IPS DF 19.7 (cell line): Measurements from ENCODE around the gene PIGO.

ENCODE experiments used
- DNase-seq: peaks from one replicate; pipeline ENCODE4 v3.0.0-alpha.2; 2013; ENCODE audit warnings: low read depth, low spot score

PIGO gene

GRCh38 chr9:35096035-35096849, at the start of gene PIGO:
Gene PIGO (minus strand): TSS chr9:35096591. CDS start chr9:35095565, 1,026 bp downstream.
- no peak for DNase-seq

- DNase-seq = no peak
Observed at GRCh38 chr9:35142037-35142436, 45.6 kb upstream of the PIGO start.

GRCh38 chr9:35140093-35140492, 43.7 kb upstream of the PIGO start:
- DNase-seq = no peak

GRCh38 chr9:35136866-35137265, 40.5 kb upstream of the PIGO start:
- no peak for DNase-seq

- no peak for DNase-seq
Observed at GRCh38 chr9:35135988-35136387, 39.6 kb upstream of the PIGO start.

- DNase-seq = no peak
Observed at GRCh38 chr9:35134920-35135319, 38.5 kb upstream of the PIGO start.

- no peak for DNase-seq
Observed at GRCh38 chr9:35116898-35117551, 20.6 kb upstream of the PIGO start.

GRCh38 chr9:35116539-35116897, 20.1 kb upstream of the PIGO start:
- DNase-seq = no peak

- peak; percentile 90 for DNase-seq
Observed at GRCh38 chr9:35115680-35116538, 19.5 kb upstream of the PIGO start, which contains the start of gene ATOSB. Gene ATOSB (minus strand): TSS chr9:35115862. CDS start chr9:35108274, 7,588 bp downstream.

- no peak for DNase-seq
Observed at GRCh38 chr9:35114840-35115628, 18.6 kb upstream of the PIGO start.

GRCh38 chr9:35114113-35114839, 17.9 kb upstream of the PIGO start:
- DNase-seq = no peak

- DNase-seq = no peak
Observed at GRCh38 chr9:35112257-35113020, 16.0 kb upstream of the PIGO start.

- peak; percentile 98 for DNase-seq
Observed at GRCh38 chr9:35111001-35111933, 14.9 kb upstream of the PIGO start.

- DNase-seq = no peak
Observed at GRCh38 chr9:35110327-35110761, 14.0 kb upstream of the PIGO start.

GRCh38 chr9:35108946-35109575, 12.7 kb upstream of the PIGO start:
- DNase-seq = no peak

- no peak for DNase-seq
Observed at GRCh38 chr9:35108461-35108860, 12.1 kb upstream of the PIGO start.

GRCh38 chr9:35107297-35108290, 11.2 kb upstream of the PIGO start:
- no peak for DNase-seq
